Gastrocnemius medialis (tissue), 4 donors: ENCODE data around the gene NR1D1. TPM values are rescaled to one million over a fixed set of nuclear protein-coding genes. Genes with fewer than 3 reads are reported as not detected.

Source experiments
- ATAC-seq, 2 donors: fragments of 150-250 bp; one replicate each; pipeline ENCODE4 v1.9.1; 2016
- DNase-seq, 2 donors: peaks; one replicate each; pipeline ENCODE4 v3.0.0-alpha.2; 2019
- H3K27ac ChIP-seq, 4 donors: fragments of 200-600 bp; sonication (generic); 1 replicate in 1 of 4; 2 replicates in 3 of 4; pipeline ENCODE4 v1.5.1; 2016 to 2018; ENCODE audit warnings: mild to moderate bottlenecking in 2 of 4, moderate library complexity in 1 of 4
- H3K27me3 ChIP-seq, 3 donors: fragments of 200-600 bp; sonication (generic) in 2 of 3; 1 replicate in 1 of 3; 2 replicates in 2 of 3; pipeline versions ENCODE4 v1.5.1 to v1.6.0; 2016 to 2019; ENCODE audit warnings: mild to moderate bottlenecking in 1 of 3, moderate library complexity in 1 of 3
- H3K36me3 ChIP-seq, 2 donors: fragments of 200-600 bp; sonication (generic) in 1 of 2; one replicate each; pipeline ENCODE4 v1.5.1; 2017 to 2018
- H3K4me1 ChIP-seq, 2 donors: fragments of 200-600 bp; sonication (generic) in 1 of 2; one replicate each; pipeline ENCODE4 v1.5.1; 2016 to 2017; ENCODE audit warnings: mild to moderate bottlenecking in 2 of 2
- H3K4me3 ChIP-seq, 4 donors: fragments of 200-600 bp; sonication (generic) in 3 of 4; 1 replicate in 1 of 4; 2 replicates in 3 of 4; pipeline ENCODE4 v1.5.1; 2016 to 2019; ENCODE audit warnings: mild to moderate bottlenecking in 2 of 4
- H3K9me3 ChIP-seq, 3 donors: fragments of 200-600 bp; sonication (generic) in 2 of 3; 1 replicate in 1 of 3; 2 replicates in 2 of 3; pipeline ENCODE4 v1.5.1; 2016 to 2019
- POLR2A ChIP-seq, 2 donors: fragments of 450-650 bp; IDR thresholded peaks; one replicate each; pipeline ENCODE4 v1.6.1; 2017; ENCODE audit warnings: antibody characterized with exemption in 2 of 2, mild to moderate bottlenecking in 2 of 2, moderate library complexity in 2 of 2
- in situ Hi-C, 4 donors: fragments of 200-750 bp; cut with MboI; loops; one replicate each; pipeline versions ENCODE4 v1.15.0 to v1.8.0; 2017; ENCODE audit warnings: low sequenced_read_pairs in 4 of 4
- intact Hi-C: fragments of 100-400 bp; cut with DNase I; formaldehyde crosslinking; loops from one replicate; pipeline ENCODE4 v1.15.1; 2023; ENCODE audit warnings: low total_unique reads
- total RNA-seq, 4 donors: library from RNA; depleted of rRNA; stranded (reverse); fragments of >200 nt; gene quantifications; one replicate each; pipeline versions ENCODE4 v1.1.0 to v1.2.3, GENCODE V29; 2016
- TF ChIP-seq, protein P1 (sequence below), 5 experiments: fragments of 450-650 bp in 3 of 5; fragments of 200-600 bp in 2 of 5; sonication (generic) in 2 of 5; IDR thresholded peaks in 4 of 5; conservative IDR thresholded peaks in 1 of 5; 1 replicate in 4 of 5; 2 replicates in 1 of 5; pipeline ENCODE4 v1.5.1; 2016 to 2019; ENCODE audit warnings: antibody characterized with exemption in 5 of 5, mild to moderate bottlenecking in 3 of 5, moderate library complexity in 3 of 5

Gene NR1D1
- total RNA-seq, 4 donors from 2014 or later, result 16.0 to 34.2 (median 18.3) TPM

DNA sequence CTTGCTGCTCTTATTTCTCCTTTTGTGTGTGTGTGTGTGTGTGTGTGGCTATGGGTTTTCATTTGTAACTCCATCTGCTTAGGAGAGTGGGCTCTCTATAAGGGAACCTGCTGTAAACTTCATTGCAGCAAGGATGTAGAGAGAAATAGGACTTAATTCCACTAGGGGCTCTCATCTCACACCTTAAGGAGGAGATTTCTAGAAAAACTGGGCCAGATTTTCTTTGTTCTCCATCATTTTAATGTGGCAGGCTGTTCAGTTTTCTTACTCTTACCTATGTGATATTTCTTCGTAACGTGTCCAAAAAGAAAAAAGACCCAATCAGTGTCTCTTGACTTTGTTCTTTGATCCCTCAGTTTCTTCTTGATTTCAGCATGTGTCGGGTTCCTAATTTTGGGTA, 35.4 kb upstream of the NR1D1 start:
- peaks cover 6 to 63% of the 10 kb centered on the region in 2 donors for H3K36me3 ChIP-seq
- ATAC-seq (no peak), DNase-seq (no peak)
- H3K27ac ChIP-seq, result peak overlapping the region in 2 of 4 donors; percentile 16 to 41
- in situ Hi-C loops, result no loop called here
- peaks cover 11 to 15% of the 10 kb centered on the region in 2 donors for H3K4me1 ChIP-seq
- no peak overlapping the region for H3K4me3 ChIP-seq
- H3K9me3 ChIP-seq, result no peaks in the 10 kb centered on the region
- intact Hi-C loops, result no loop called here
- no peak for TF ChIP-seq POLR2A (IDR thresholded peaks at IDR 0.05)
- TF ChIP-seq, protein P1, sequence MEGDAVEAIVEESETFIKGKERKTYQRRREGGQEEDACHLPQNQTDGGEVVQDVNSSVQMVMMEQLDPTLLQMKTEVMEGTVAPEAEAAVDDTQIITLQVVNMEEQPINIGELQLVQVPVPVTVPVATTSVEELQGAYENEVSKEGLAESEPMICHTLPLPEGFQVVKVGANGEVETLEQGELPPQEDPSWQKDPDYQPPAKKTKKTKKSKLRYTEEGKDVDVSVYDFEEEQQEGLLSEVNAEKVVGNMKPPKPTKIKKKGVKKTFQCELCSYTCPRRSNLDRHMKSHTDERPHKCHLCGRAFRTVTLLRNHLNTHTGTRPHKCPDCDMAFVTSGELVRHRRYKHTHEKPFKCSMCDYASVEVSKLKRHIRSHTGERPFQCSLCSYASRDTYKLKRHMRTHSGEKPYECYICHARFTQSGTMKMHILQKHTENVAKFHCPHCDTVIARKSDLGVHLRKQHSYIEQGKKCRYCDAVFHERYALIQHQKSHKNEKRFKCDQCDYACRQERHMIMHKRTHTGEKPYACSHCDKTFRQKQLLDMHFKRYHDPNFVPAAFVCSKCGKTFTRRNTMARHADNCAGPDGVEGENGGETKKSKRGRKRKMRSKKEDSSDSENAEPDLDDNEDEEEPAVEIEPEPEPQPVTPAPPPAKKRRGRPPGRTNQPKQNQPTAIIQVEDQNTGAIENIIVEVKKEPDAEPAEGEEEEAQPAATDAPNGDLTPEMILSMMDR (IDR thresholded peaks at IDR 0.05 in 4 of 5, conservative IDR thresholded peaks at IDR 0.05 in 1 of 5), result no peak
- H3K27me3 ChIP-seq, result no peaks in the 10 kb centered on the region

GRCh38 chr17:40134184-40134583, 33.8 kb upstream of the NR1D1 start:
- Histone ChIP-seq H3K36me3 (peaks cover 6 to 78% of the 10 kb centered on the region in 2 donors), H3K4me3 (no peak overlapping the region), H3K27me3 (no peaks in the 10 kb centered on the region), H3K27ac (peak overlapping the region in 1 of 4 donors; percentile 14), H3K9me3 (no peaks in the 10 kb centered on the region), H3K4me1 (peaks cover 5 to 11% of the 10 kb centered on the region in 2 donors)
- no peak for ATAC-seq
- intact Hi-C loops (no loop called here), in situ Hi-C loops (no loop called here)
- no peak for DNase-seq
- TF ChIP-seq POLR2A (IDR thresholded peaks at IDR 0.05), result no peak

DNA sequence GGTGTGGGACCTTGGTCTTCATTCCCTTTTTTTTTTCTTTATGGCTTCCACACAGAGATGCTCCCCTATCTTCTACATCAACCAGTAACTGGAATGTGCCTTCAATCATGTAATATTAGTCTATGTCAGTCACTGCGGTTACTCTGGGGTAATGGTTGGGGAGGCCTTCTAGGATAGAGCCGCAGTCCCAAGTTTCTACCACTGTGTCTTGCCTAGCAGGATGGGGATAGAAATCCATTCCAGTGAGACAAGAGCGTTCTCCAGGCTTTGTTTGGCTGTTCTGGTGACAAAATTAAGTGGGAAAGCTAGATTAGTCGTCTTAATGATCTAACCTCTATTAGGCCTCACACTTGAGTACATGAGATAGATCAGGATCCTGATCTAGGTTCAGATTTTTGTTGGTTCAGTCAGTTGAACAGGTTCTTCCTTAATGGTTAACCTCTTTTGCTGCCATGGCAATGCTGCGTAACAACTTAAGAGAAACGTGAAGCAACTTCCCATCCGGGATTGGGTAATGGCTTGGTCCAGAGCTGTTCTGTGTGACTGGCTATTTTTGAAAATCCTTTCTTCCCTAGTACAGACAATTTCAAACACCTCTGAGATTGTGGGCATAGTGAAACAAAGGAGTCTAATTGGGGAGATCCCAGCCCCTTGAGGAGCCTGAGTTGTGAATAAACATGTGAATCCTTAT, 30.1 kb upstream of the NR1D1 start:
- intact Hi-C loops, result no loop called here
- ATAC-seq (peak; percentile 21 to 40), DNase-seq (no peak)
- Histone ChIP-seq H3K27me3 (no peaks in the 10 kb centered on the region), H3K27ac (peak overlapping the region; percentile 24 to 56 (median 44)), H3K9me3 (no peaks in the 10 kb centered on the region), H3K36me3 (peaks cover 4 to 95% of the 10 kb centered on the region in 2 donors), H3K4me3 (no peak overlapping the region), H3K4me1 (peaks cover under 1 to 4% of the 10 kb centered on the region in 2 donors)
- in situ Hi-C loops, result no loop called here
- TF ChIP-seq, protein P1 (IDR thresholded peaks at IDR 0.05 in 4 of 5, conservative IDR thresholded peaks at IDR 0.05 in 1 of 5), result no peak
- no peak for TF ChIP-seq POLR2A (IDR thresholded peaks at IDR 0.05)

- Histone ChIP-seq H3K27ac (peak overlapping the region in 1 of 4 donors; percentile 5), H3K9me3 (no peaks in the 10 kb centered on the region), H3K4me3 (no peak overlapping the region), H3K36me3 (peaks cover 4 to 85% of the 10 kb centered on the region in 2 donors), H3K4me1 (peaks cover 10 to 14% of the 10 kb centered on the region in 2 donors), H3K27me3 (no peaks in the 10 kb centered on the region)
- DNase-seq (no peak), ATAC-seq (no peak)
- in situ Hi-C loops, result no loop called here
- TF ChIP-seq POLR2A (IDR thresholded peaks at IDR 0.05), result no peak
- TF ChIP-seq, protein P1 (IDR thresholded peaks at IDR 0.05 in 4 of 5, conservative IDR thresholded peaks at IDR 0.05 in 1 of 5), result no peak
- intact Hi-C loops, result no loop called here
Observed at GRCh38 chr17:40129498-40129897, 29.1 kb upstream of the NR1D1 start.

- ATAC-seq (no peak), DNase-seq (no peak)
- peak overlapping the region; percentile 93 to 100 (median 99) for H3K27ac ChIP-seq
- in situ Hi-C loops, result no loop called here
- H3K9me3 ChIP-seq, result no peaks in the 10 kb centered on the region
- H3K27me3 ChIP-seq, result no peaks in the 10 kb centered on the region
- H3K4me3 ChIP-seq, result peak overlapping the region; percentile 69 to 100 (median 95)
- peaks cover 0 to 36% of the 10 kb centered on the region in 2 donors for H3K36me3 ChIP-seq
- no peak for TF ChIP-seq POLR2A (IDR thresholded peaks at IDR 0.05)
- TF ChIP-seq, protein P1 (IDR thresholded peaks at IDR 0.05 in 4 of 5, conservative IDR thresholded peaks at IDR 0.05 in 1 of 5), result no peak
- H3K4me1 ChIP-seq, result peaks cover 25 to 29% of the 10 kb centered on the region in 2 donors
- intact Hi-C loops, result loop anchor here (1.0 to 5.0 kb wide), 2 partner anchors 16 to 218 kb away; partner anchors contain the start of gene CASC3
Observed at GRCh38 chr17:40124279-40125141, 24.1 kb upstream of the NR1D1 start.
